Measurements from ENCODE around the gene SIAE.

Gene SIAE

DNA sequence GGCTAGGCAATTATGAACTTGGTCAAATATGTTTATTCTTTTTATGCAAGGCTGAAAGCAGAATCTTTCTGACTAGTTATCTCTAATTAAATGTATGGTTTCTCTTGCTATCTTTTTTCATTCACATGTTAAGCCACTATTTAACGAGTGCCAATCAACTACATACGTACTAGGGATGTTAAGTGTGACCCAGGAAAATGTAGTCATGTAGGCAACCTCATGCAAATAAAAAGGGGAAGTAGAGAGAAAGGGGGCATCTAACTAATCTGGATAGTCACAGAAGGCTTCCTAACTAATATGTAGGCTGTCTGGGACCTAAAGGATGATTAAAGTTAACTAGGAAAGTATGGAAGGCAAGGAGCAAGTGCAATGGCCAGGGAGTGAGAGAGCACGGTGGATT is 27.4 kb downstream of the SIAE start:
- Mint-ChIP-seq H3K4me3 (no peak overlapping the region), H3K9me3 (ENCODE audit: low read depth) (no peaks in the 10 kb centered on the region), H3K4me1 (ENCODE audit: low read depth) (peaks cover 3% of the 10 kb centered on the region), H3K27me3 (no peaks in the 10 kb centered on the region), H3K27ac (no peak overlapping the region), H3K36me3 (peaks cover 3% of the 10 kb centered on the region)

- H3K36me3 Mint-ChIP-seq: peaks cover 3% of the 10 kb centered on the region
- H3K4me3 Mint-ChIP-seq: no peak overlapping the region
- no peaks in the 10 kb centered on the region for H3K9me3 Mint-ChIP-seq (ENCODE audit: low read depth)
- no peaks in the 10 kb centered on the region for H3K27me3 Mint-ChIP-seq
- H3K27ac Mint-ChIP-seq: no peak overlapping the region
- H3K4me1 Mint-ChIP-seq (ENCODE audit: low read depth): peaks cover 3% of the 10 kb centered on the region
Measured at GRCh38 chr11:124644426-124645280, 28.9 kb downstream of the SIAE start.

GRCh38 chr11:124643605-124644425 is 29.7 kb downstream of the SIAE start:
- H3K27ac Mint-ChIP-seq: no peak overlapping the region
- peaks cover 1% of the 10 kb centered on the region for H3K36me3 Mint-ChIP-seq
- no peak overlapping the region for H3K4me3 Mint-ChIP-seq
- no peaks in the 10 kb centered on the region for H3K27me3 Mint-ChIP-seq
- H3K4me1 Mint-ChIP-seq (ENCODE audit: low read depth): peaks cover 3% of the 10 kb centered on the region
- H3K9me3 Mint-ChIP-seq (ENCODE audit: low read depth): no peaks in the 10 kb centered on the region

DNA sequence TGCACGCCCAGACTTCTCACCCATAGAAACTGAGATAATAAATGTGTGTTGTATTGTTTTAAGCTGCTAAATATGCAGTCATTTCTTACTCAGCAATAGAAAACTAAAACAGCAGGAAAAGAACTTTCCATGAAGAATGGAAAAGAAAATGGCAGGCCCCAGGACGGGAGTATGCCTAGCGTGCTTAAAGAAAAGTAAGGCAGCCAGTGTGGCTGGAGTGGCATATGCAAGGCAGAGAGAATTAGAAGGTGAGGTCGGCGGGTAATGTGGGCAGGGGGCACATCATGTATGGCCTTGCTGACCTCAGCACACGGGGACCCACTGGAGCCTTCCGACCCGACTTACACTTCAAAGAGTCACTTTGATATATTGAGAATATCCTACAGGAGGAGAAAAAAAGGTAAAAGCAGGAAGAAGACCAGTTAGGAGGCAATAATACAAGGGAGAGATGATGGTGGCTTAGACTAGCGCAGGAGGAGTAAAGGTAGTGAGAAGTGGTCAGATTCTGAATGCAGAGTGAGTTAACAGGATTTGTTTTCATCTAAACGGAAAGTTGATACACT is 30.4 kb downstream of the SIAE start:
- no peaks in the 10 kb centered on the region for H3K9me3 Mint-ChIP-seq (ENCODE audit: low read depth)
- no peak overlapping the region for H3K4me3 Mint-ChIP-seq
- H3K4me1 Mint-ChIP-seq (ENCODE audit: low read depth): peaks cover 3% of the 10 kb centered on the region
- no peak overlapping the region for H3K27ac Mint-ChIP-seq
- H3K27me3 Mint-ChIP-seq: no peaks in the 10 kb centered on the region
- H3K36me3 Mint-ChIP-seq: no peaks in the 10 kb centered on the region

GRCh38 chr11:124642628-124643027 is 30.9 kb downstream of the SIAE start:
- Mint-ChIP-seq H3K36me3 (no peaks in the 10 kb centered on the region), H3K4me1 (ENCODE audit: low read depth) (peaks cover 3% of the 10 kb centered on the region), H3K4me3 (no peak overlapping the region), H3K27ac (no peak overlapping the region), H3K27me3 (no peaks in the 10 kb centered on the region), H3K9me3 (ENCODE audit: low read depth) (no peaks in the 10 kb centered on the region)

DNA sequence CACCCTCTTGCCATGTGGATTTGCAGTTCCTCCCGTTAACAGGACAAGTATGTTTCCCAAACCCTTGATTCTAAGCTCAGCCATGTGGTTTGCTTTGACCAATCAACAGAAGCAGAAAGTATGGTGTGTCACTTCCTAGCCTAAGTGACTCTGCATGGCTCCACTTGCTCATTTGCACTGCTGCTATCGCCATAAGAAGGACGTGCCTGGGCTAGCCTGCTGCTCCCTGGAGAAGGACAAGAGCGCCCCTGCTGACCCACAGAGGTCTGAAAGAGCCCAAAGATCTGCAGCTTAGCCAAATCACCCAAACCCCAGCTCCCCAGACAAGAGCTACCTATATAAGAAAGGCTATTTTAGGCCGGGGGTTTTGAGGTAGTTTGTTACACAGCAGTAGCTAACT is 32.9 kb downstream of the SIAE start:
- H3K4me3 Mint-ChIP-seq: no peak overlapping the region
- no peaks in the 10 kb centered on the region for H3K27me3 Mint-ChIP-seq
- H3K9me3 Mint-ChIP-seq (ENCODE audit: low read depth): no peaks in the 10 kb centered on the region
- H3K36me3 Mint-ChIP-seq: peaks cover 2% of the 10 kb centered on the region
- H3K4me1 Mint-ChIP-seq (ENCODE audit: low read depth): peaks cover 3% of the 10 kb centered on the region
- H3K27ac Mint-ChIP-seq: no peak overlapping the region

- no peak overlapping the region for H3K27ac Mint-ChIP-seq
Measured at GRCh38 chr11:124639186-124639585, 34.4 kb downstream of the SIAE start.

DNA sequence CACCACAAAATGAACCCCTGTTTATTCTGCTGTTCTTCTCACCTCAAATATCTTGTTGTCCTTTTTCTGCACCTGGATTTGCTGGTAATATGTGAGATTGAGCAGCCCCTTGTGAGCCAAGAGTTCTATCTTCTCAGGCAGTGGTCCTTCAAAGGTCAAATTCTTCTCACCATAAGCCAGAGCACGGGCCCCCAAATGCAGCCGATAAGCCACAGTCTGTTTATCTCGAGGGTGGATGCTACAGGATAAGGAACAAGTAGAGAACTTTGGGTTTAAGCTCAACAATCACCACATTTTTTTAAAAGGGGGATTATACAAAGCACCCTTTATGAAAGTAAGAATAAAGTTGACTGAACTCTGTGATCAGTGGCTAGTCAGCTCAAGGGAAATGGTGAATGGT is 35.0 kb downstream of the SIAE start:
- Mint-ChIP-seq H3K27me3 (no peaks in the 10 kb centered on the region), H3K27ac (peak overlapping the region; percentile 3), H3K4me3 (no peak overlapping the region), H3K4me1 (ENCODE audit: low read depth) (no peaks in the 10 kb centered on the region), H3K36me3 (peaks cover 2% of the 10 kb centered on the region), H3K9me3 (ENCODE audit: low read depth) (no peaks in the 10 kb centered on the region)

More at GRCh38 chr11:124639186-124639585, 34.4 kb downstream of the SIAE start:
- Mint-ChIP-seq H3K36me3 (peaks cover 2% of the 10 kb centered on the region), H3K4me1 (ENCODE audit: low read depth) (no peaks in the 10 kb centered on the region), H3K9me3 (ENCODE audit: low read depth) (no peaks in the 10 kb centered on the region), H3K4me3 (no peak overlapping the region), H3K27me3 (no peaks in the 10 kb centered on the region)

DNA sequence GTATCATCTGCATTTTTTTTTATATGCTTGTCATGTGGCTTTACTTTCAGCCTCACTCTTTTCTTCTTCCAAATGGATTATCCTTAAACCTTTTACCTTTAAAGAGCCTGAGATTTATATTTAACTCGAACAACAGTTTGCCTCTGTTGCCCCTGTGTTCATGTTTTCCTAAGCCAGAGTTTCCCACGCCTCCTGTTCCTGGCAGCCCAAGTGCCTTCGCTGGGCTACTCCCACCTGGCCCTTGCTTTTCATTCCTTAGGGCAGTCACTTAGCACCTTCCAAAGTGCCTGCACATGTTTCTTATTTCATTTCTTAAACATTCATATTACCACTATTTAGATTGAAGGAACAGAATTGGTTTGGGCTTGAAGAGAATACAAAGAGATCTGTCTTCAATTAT is 37.6 kb downstream of the SIAE start:
- Mint-ChIP-seq H3K27ac (no peak overlapping the region), H3K4me1 (ENCODE audit: low read depth) (no peaks in the 10 kb centered on the region), H3K9me3 (ENCODE audit: low read depth) (no peaks in the 10 kb centered on the region), H3K4me3 (no peak overlapping the region), H3K27me3 (no peaks in the 10 kb centered on the region), H3K36me3 (peaks cover 6% of the 10 kb centered on the region)

DNA sequence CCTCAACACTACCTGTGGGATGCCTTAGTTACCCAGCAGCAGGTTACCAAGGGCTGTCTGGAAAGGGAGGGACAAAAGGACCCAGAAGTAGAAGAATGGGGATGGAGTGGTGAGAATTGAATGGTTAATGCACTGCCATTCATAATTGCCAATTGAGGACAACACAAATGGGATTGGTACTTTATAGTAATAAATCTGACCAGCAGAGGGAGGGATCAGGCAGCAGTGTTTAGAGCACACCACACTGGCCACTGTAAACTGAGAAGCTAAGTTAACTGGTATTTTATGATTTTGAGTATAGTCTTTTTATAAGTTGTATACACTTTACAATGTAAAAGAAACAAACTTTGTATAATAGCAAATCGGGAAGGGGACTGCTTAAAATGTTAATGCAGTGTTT is 40.2 kb downstream of the SIAE start:
- H3K27me3 Mint-ChIP-seq: no peaks in the 10 kb centered on the region
- H3K4me1 Mint-ChIP-seq (ENCODE audit: low read depth): peaks cover 3% of the 10 kb centered on the region
- no peaks in the 10 kb centered on the region for H3K9me3 Mint-ChIP-seq (ENCODE audit: low read depth)
- H3K27ac Mint-ChIP-seq: no peak overlapping the region
- peaks cover 9% of the 10 kb centered on the region for H3K36me3 Mint-ChIP-seq
- H3K4me3 Mint-ChIP-seq: no peak overlapping the region

- H3K27ac Mint-ChIP-seq: peak overlapping the region; percentile 34
- H3K4me3 Mint-ChIP-seq: no peak overlapping the region
- H3K36me3 Mint-ChIP-seq: peaks cover 12% of the 10 kb centered on the region
- H3K4me1 Mint-ChIP-seq (ENCODE audit: low read depth): peaks cover 18% of the 10 kb centered on the region
- no peaks in the 10 kb centered on the region for H3K9me3 Mint-ChIP-seq (ENCODE audit: low read depth)
- H3K27me3 Mint-ChIP-seq: no peaks in the 10 kb centered on the region
Measured at GRCh38 chr11:124629961-124630360, 43.6 kb downstream of the SIAE start.

- Mint-ChIP-seq H3K27ac (no peak overlapping the region), H3K36me3 (peaks cover 13% of the 10 kb centered on the region), H3K27me3 (no peaks in the 10 kb centered on the region), H3K4me3 (no peak overlapping the region), H3K4me1 (ENCODE audit: low read depth) (peaks cover 37% of the 10 kb centered on the region), H3K9me3 (ENCODE audit: low read depth) (no peaks in the 10 kb centered on the region)
Measured at GRCh38 chr11:124627546-124627945, 46.0 kb downstream of the SIAE start.

- no peak overlapping the region for H3K4me3 Mint-ChIP-seq
- H3K36me3 Mint-ChIP-seq: peaks cover 11% of the 10 kb centered on the region
- no peaks in the 10 kb centered on the region for H3K27me3 Mint-ChIP-seq
- peaks cover 44% of the 10 kb centered on the region for H3K4me1 Mint-ChIP-seq (ENCODE audit: low read depth)
- H3K9me3 Mint-ChIP-seq (ENCODE audit: low read depth): no peaks in the 10 kb centered on the region
- H3K27ac Mint-ChIP-seq: peak overlapping the region; percentile 6
Measured at GRCh38 chr11:124625504-124626168, 47.9 kb downstream of the SIAE start.

DNA sequence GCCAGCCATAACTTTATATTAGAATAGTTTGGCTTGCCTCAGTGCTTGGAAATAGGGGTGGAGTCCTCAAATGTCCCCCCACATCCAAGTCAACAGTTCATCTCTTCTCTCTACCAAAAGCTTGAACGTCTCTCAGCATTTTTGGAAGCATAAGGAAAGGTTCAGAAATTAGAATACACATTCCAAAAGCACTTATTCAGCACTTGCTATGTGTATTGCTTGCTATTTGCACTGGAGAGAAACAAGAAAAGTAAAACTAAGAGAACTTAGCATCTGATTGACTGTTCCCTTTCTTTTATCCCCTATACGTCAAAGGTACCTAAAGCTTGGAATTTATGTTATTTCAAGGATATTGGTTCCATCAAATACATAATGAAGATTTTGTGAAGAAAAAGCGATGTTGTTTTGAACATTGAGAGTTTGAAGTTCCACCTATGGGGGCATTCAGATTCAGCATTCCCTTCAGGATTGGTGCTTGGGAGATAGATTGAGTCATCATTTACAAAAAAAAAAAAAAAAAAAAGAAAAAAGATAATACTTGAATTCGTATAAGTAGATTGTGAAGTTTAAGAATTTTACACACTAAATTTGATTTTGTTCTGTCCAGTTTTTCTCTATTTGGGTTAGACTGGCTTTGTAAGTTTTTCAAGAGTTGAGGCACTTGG is 49.5 kb downstream of the SIAE start:
- Mint-ChIP-seq H3K36me3 (peaks cover 11% of the 10 kb centered on the region), H3K27me3 (peaks cover 3% of the 10 kb centered on the region), H3K4me1 (ENCODE audit: low read depth) (peaks cover 44% of the 10 kb centered on the region), H3K27ac (peak overlapping the region; percentile 96), H3K4me3 (peak overlapping the region; percentile 98), H3K9me3 (ENCODE audit: low read depth) (no peaks in the 10 kb centered on the region)
